ENCODE results near the gene A1CF.

A1CF gene

DNA sequence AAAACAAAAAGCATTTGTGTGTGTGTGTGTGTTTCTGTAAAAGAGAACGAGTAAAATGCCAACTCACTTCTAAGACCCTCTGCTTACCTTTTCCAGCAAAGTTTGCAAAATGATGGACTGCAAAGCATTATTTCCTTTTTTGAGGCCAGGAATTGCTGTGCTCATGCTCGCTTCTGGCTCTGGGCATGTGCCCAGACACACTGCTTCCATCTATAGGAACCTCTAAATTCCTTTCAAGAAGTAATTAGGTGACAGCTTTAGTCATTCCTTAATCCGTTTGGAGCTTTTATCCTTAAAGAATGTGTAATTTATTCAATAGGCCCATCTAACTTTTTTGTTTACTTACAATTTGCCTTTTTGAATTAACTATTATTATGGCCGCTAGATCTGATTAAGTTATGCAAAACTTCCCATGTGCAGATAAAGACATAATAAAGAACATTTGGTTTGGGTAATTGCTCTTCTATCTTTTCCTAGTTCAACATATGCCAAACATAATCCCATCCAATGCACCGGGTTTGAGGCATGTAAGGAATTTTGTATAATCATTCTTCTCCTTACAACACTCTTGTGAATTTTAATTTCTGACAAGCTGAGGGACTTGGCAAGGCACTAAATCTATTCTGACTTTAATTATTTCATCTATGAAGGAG is 34.7 kb downstream of the A1CF start:
- Mint-ChIP-seq H3K4me1 (no peaks in the 10 kb centered on the region), H3K4me3 (no peak overlapping the region), H3K36me3 (ENCODE audit: low read depth) (no peaks in the 10 kb centered on the region), H3K27me3 (peaks cover 8% of the 10 kb centered on the region), H3K9me3 (no peaks in the 10 kb centered on the region), H3K27ac (no peak overlapping the region)
- ATAC-seq (no peak), DNase-seq (no peak)

GRCh38 chr10:50846753-50847152 is 38.7 kb downstream of the A1CF start:
- ATAC-seq (no peak), DNase-seq (no peak)
- Mint-ChIP-seq H3K36me3 (ENCODE audit: low read depth) (no peaks in the 10 kb centered on the region), H3K9me3 (no peaks in the 10 kb centered on the region), H3K4me1 (no peaks in the 10 kb centered on the region), H3K27me3 (peaks cover 6% of the 10 kb centered on the region), H3K27ac (no peak overlapping the region), H3K4me3 (no peak overlapping the region)

- ATAC-seq (no peak), DNase-seq (no peak)
- Mint-ChIP-seq H3K4me3 (no peak overlapping the region), H3K9me3 (no peaks in the 10 kb centered on the region), H3K36me3 (ENCODE audit: low read depth) (no peaks in the 10 kb centered on the region), H3K27ac (no peak overlapping the region), H3K27me3 (peaks cover 15% of the 10 kb centered on the region), H3K4me1 (no peaks in the 10 kb centered on the region)
These were observed 48.3 kb downstream of the A1CF start for GRCh38 chr10:50837095-50837494.

DNA sequence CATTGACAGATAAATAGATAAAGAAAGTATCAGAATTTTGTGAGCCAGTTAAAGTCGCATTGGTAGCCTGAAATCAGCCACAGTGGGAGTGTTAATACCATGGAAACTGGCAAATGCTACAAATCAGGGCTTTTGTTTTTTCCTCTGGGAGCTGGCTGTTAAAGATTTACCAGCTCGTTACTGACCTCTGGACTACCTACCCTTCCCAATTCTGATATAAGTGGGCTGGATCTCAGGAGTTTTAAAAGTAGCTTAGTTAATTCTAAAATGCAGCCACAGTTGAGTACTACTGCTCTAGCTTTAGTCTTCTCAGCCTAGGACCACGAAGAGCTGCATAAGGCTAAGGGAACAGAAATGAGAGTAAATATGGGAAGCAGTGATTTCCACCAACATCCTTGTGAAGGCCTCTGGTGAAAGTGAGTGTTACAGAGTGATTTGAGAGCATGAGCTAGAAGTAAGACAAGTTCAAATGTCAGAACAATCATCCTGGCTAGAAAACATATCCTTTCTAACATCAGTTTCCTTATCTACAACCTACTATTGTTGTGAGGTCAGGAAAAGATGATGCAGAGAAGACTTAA is 53.2 kb downstream of the A1CF start:
- H3K27me3 Mint-ChIP-seq: peaks cover 10% of the 10 kb centered on the region
- ATAC-seq (no peak), DNase-seq (no peak)
- no peaks in the 10 kb centered on the region for H3K36me3 Mint-ChIP-seq (ENCODE audit: low read depth)
- no peaks in the 10 kb centered on the region for H3K4me1 Mint-ChIP-seq
- H3K27ac Mint-ChIP-seq: no peak overlapping the region
- no peaks in the 10 kb centered on the region for H3K9me3 Mint-ChIP-seq
- no peak overlapping the region for H3K4me3 Mint-ChIP-seq

GRCh38 chr10:50830066-50830465 is 55.4 kb downstream of the A1CF start:
- Mint-ChIP-seq H3K9me3 (no peaks in the 10 kb centered on the region), H3K4me1 (no peaks in the 10 kb centered on the region), H3K27me3 (peaks cover 13% of the 10 kb centered on the region), H3K27ac (no peak overlapping the region), H3K4me3 (no peak overlapping the region), H3K36me3 (ENCODE audit: low read depth) (no peaks in the 10 kb centered on the region)
- ATAC-seq: no peak
- DNase-seq: no peak

DNA sequence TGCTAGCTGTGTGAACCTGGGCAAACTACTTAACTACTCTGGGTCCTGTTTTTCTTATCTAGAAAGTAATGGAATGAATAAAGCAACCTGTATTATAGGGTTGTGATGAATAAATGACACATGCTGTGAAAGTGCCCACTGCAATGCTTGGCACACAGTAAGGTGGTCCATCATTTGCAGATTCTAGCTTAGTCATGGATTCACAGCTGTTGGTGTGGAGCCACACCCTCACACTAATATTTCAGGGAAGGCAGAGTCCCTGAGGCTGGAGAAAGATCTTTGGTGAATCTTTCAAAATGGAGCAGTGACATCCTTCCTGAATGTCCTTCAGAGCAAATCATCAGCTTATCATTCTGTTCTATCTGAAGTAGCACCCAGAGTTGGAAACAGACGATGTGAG is 60.6 kb downstream of the A1CF start:
- Mint-ChIP-seq H3K27ac (no peak overlapping the region), H3K27me3 (peaks cover 2% of the 10 kb centered on the region), H3K4me3 (no peak overlapping the region), H3K36me3 (ENCODE audit: low read depth) (no peaks in the 10 kb centered on the region), H3K9me3 (no peaks in the 10 kb centered on the region), H3K4me1 (no peaks in the 10 kb centered on the region)
- no peak for DNase-seq
- no peak for ATAC-seq

- H3K36me3 Mint-ChIP-seq (ENCODE audit: low read depth): no peaks in the 10 kb centered on the region
These were observed 61.6 kb downstream of the A1CF start for GRCh38 chr10:50823789-50824188.

GRCh38 chr10:50809596-50809995 is 75.8 kb downstream of the A1CF start:
- no peak overlapping the region for H3K27ac Mint-ChIP-seq
- no peaks in the 10 kb centered on the region for H3K9me3 Mint-ChIP-seq
- no peak for DNase-seq
- H3K4me3 Mint-ChIP-seq: no peak overlapping the region
- no peaks in the 10 kb centered on the region for H3K36me3 Mint-ChIP-seq (ENCODE audit: low read depth)
- H3K27me3 Mint-ChIP-seq: peaks cover 2% of the 10 kb centered on the region
- H3K4me1 Mint-ChIP-seq: no peaks in the 10 kb centered on the region
- no peak for ATAC-seq

More at GRCh38 chr10:50823789-50824188, 61.6 kb downstream of the A1CF start:
- H3K27me3 Mint-ChIP-seq: peaks cover 2% of the 10 kb centered on the region
- DNase-seq: no peak
- H3K9me3 Mint-ChIP-seq: no peaks in the 10 kb centered on the region
- ATAC-seq: no peak
- no peak overlapping the region for H3K4me3 Mint-ChIP-seq
- H3K4me1 Mint-ChIP-seq: no peaks in the 10 kb centered on the region
- H3K27ac Mint-ChIP-seq: no peak overlapping the region

DNA sequence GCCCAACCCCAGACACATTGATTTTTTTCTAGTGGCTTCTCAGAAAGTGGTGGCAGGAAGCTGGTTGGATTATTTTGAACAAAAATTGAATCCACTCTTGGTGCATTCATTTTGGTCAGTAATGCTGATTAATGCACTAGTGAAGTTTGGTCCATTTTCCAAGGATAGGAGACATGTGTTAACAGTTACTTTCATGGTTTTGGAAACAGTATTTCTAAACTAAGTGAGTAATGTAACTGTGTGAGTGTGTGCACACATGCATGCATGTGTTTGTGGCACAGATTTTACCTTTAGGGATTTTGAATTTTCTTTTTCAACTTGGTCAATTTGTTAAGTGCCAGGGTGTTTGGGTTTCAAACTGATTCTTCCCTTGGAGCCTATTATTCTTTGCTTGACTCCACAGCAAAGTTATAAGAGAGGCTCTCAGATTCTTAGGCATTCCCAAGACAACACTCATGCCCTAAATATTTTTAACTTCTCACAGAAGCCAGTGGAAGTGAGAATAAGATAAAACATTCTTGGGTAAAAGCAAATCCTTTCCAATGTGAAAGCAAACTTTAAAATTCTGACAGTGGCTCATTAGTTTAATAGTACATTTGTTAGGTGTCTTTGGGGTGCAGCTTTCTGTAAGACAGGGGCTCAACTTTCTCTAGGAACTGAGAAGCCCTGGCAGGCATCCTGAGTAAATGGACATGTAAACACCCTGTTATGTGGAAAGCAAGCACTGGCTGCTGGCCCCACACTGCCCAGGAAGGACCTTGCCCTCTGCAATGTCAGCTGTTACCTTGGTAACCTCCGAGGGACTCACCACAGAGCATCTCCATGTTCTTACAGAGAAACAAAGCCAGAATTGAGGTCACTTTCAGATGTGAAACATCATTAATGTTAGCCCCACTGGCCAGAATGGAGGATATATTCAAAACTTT is 77.3 kb downstream of the A1CF start:
- H3K4me3 Mint-ChIP-seq: no peak overlapping the region

DNA sequence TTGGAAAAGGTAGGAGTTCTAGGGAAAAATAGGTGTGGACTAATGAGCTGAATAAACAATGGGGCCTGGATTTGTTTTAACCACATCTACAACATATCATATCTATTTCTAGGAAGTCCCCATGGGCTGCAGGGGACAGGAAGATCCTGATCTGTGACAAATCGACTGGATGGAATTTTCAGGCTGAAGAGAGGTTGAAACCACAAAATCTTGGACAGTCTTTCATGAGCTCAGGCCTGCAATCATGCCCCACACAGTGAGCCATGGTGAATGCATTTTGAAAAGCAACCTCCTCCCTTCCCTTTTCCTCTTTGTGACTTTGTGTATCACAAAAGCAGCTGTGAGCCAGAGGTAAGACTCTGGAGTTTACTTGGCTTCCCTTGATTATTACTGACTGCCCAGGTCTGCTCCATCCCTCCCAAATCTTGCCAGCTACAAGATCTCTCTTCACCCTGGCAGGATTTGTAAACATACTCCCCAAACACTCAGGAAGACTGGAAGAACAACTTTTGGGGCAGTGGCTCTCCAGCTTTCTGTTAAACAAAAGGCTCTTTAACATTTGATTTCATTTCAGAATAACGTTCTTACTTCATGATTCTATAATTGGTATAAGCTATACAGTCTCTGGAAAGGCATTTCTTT is 79.3 kb downstream of the A1CF start:
- Mint-ChIP-seq H3K9me3 (no peaks in the 10 kb centered on the region), H3K27me3 (no peaks in the 10 kb centered on the region), H3K36me3 (ENCODE audit: low read depth) (no peaks in the 10 kb centered on the region), H3K4me3 (no peak overlapping the region), H3K4me1 (no peaks in the 10 kb centered on the region), H3K27ac (no peak overlapping the region)
- ATAC-seq (no peak), DNase-seq (no peak)

More for the DNA sequence above, 77.3 kb downstream of the A1CF start:
- ATAC-seq (no peak), DNase-seq (no peak)
- Mint-ChIP-seq H3K36me3 (ENCODE audit: low read depth) (no peaks in the 10 kb centered on the region), H3K9me3 (no peaks in the 10 kb centered on the region), H3K4me1 (no peaks in the 10 kb centered on the region), H3K27ac (no peak overlapping the region), H3K27me3 (peaks cover 2% of the 10 kb centered on the region)

- Mint-ChIP-seq H3K36me3 (ENCODE audit: low read depth) (no peaks in the 10 kb centered on the region), H3K27me3 (peaks cover 6% of the 10 kb centered on the region), H3K4me3 (no peak overlapping the region), H3K27ac (no peak overlapping the region), H3K9me3 (no peaks in the 10 kb centered on the region), H3K4me1 (no peaks in the 10 kb centered on the region)
- DNase-seq (no peak), ATAC-seq (no peak)
These were observed 85.8 kb downstream of the A1CF start for GRCh38 chr10:50799595-50799994.

GRCh38 chr10:50798297-50798696 is 87.1 kb downstream of the A1CF start:
- peaks cover 6% of the 10 kb centered on the region for H3K27me3 Mint-ChIP-seq
- H3K4me3 Mint-ChIP-seq: no peak overlapping the region
- no peaks in the 10 kb centered on the region for H3K4me1 Mint-ChIP-seq
- DNase-seq (no peak), ATAC-seq (no peak)
- H3K9me3 Mint-ChIP-seq: no peaks in the 10 kb centered on the region
- no peaks in the 10 kb centered on the region for H3K36me3 Mint-ChIP-seq (ENCODE audit: low read depth)
- H3K27ac Mint-ChIP-seq: no peak overlapping the region

DNA sequence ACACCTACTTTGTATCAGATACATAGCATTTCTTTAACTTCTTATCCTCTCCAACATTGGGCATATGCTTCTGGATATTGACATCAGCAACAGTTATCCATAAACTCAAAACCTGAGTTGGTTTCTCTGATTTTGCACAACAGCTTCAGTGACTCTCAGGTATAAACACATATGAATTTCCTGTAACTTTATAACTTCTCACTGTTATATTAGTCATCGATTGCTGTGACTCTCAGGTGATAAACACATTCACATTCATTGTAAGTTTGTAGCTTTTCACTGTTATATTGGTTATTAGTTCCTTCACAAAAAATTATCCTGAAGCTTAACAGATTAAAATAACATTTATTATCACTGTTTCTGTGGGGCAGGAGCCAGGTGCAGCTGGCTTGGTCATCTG is 88.7 kb downstream of the A1CF start:
- Mint-ChIP-seq H3K4me3 (no peak overlapping the region), H3K27ac (no peak overlapping the region), H3K9me3 (no peaks in the 10 kb centered on the region), H3K36me3 (ENCODE audit: low read depth) (no peaks in the 10 kb centered on the region), H3K27me3 (peaks cover 6% of the 10 kb centered on the region), H3K4me1 (no peaks in the 10 kb centered on the region)
- ATAC-seq: no peak
- no peak for DNase-seq

- no peak overlapping the region for H3K4me3 Mint-ChIP-seq
- DNase-seq (no peak), ATAC-seq (no peak)
- no peaks in the 10 kb centered on the region for H3K9me3 Mint-ChIP-seq
- no peaks in the 10 kb centered on the region for H3K4me1 Mint-ChIP-seq
- H3K27me3 Mint-ChIP-seq: peaks cover 6% of the 10 kb centered on the region
- no peak overlapping the region for H3K27ac Mint-ChIP-seq
- H3K36me3 Mint-ChIP-seq (ENCODE audit: low read depth): no peaks in the 10 kb centered on the region
These were observed 90.9 kb downstream of the A1CF start for GRCh38 chr10:50794490-50794889.

All from activated naive CD8-positive, alpha-beta T cell treated with anti-CD3 and anti-CD28 coated beads, Interleukin-2, amount 50 U/mL, for 24 hours (primary cell).